T-helper 2 cell (primary cell): ENCODE measurements around the gene CLASP1.
"Not testable (repeated sequence)": the region's sequence is repeated elsewhere in the genome, so short reads cannot be mapped to it uniquely, and the experiment has no call there.

Experiments
- DNase-seq, 5 experiments: peaks; one replicate each; pipeline versions ENCODE4 v3.0.0 to v3.0.0-alpha.2; 2012 to 2022
- total RNA-seq, 2 donors: gene quantifications; one replicate each; lab custom pipeline; 2026; lab: John Stamatoyannopoulos, UW

The CLASP1 gene
- total RNA-seq: 107 to 113 reads per million in 2 donors

- peak in 2 of 5 experiments; percentile 18 to 90 for DNase-seq
These were observed at the start of gene CLASP1 for GRCh38 chr2:121649149-121649595. Gene CLASP1 (minus strand): TSS chr2:121649462. CDS start chr2:121605895, 43,567 bp downstream.

- peak in 1 of 5 experiments; percentile 43 for DNase-seq
These were observed 49.2 kb upstream of the CLASP1 start for GRCh38 chr2:121698318-121698930.

- DNase-seq: no peak
These were observed 47.9 kb upstream of the CLASP1 start for GRCh38 chr2:121697108-121697631.

- no peak for DNase-seq
These were observed 47.2 kb upstream of the CLASP1 start for GRCh38 chr2:121696410-121696930.

- DNase-seq: no peak
These were observed 45.8 kb upstream of the CLASP1 start for GRCh38 chr2:121695171-121695451.

- no peak for DNase-seq
These were observed 45.3 kb upstream of the CLASP1 start for GRCh38 chr2:121694398-121695170.

- DNase-seq: not testable (repeated sequence)
These were observed 41.3 kb upstream of the CLASP1 start for GRCh38 chr2:121690572-121690971.

- DNase-seq: no peak
These were observed 40.8 kb upstream of the CLASP1 start for GRCh38 chr2:121690095-121690494.

GRCh38 chr2:121689356-121689755 is 40.1 kb upstream of the CLASP1 start:
- no peak for DNase-seq

- peak in 1 of 5 experiments; percentile 18 for DNase-seq
These were observed 39.6 kb upstream of the CLASP1 start for GRCh38 chr2:121688820-121689219.

- DNase-seq: no peak
These were observed 37.6 kb upstream of the CLASP1 start for GRCh38 chr2:121686902-121687301.

GRCh38 chr2:121686218-121686617 is 37.0 kb upstream of the CLASP1 start:
- DNase-seq: no peak

- DNase-seq: no peak
These were observed 33.4 kb upstream of the CLASP1 start for GRCh38 chr2:121682396-121683298.

GRCh38 chr2:121677855-121678254 is 28.6 kb upstream of the CLASP1 start:
- no peak for DNase-seq

- DNase-seq: not testable (repeated sequence)
These were observed 22.4 kb upstream of the CLASP1 start for GRCh38 chr2:121671621-121672020.

GRCh38 chr2:121670181-121670580 is 20.9 kb upstream of the CLASP1 start:
- DNase-seq: no peak

GRCh38 chr2:121667618-121668017 is 18.4 kb upstream of the CLASP1 start:
- DNase-seq: no peak

GRCh38 chr2:121666042-121666441 is 16.8 kb upstream of the CLASP1 start:
- no peak for DNase-seq

GRCh38 chr2:121665504-121665903 is 16.2 kb upstream of the CLASP1 start:
- no peak for DNase-seq

GRCh38 chr2:121664713-121665112 is 15.5 kb upstream of the CLASP1 start:
- no peak for DNase-seq

- DNase-seq: no peak
These were observed 14.8 kb upstream of the CLASP1 start for GRCh38 chr2:121664086-121664485.

GRCh38 chr2:121663434-121663833 is 14.2 kb upstream of the CLASP1 start:
- no peak for DNase-seq

- DNase-seq: no peak
These were observed 13.4 kb upstream of the CLASP1 start for GRCh38 chr2:121662656-121663055.
